ENCODE data around the gene PCBP3. TPM values are rescaled to one million over a fixed set of nuclear protein-coding genes. Genes with fewer than 3 reads are reported as not detected.

The PCBP3 gene
- total RNA-seq, 1 experiment from 2014 or later = not detected

DNA sequence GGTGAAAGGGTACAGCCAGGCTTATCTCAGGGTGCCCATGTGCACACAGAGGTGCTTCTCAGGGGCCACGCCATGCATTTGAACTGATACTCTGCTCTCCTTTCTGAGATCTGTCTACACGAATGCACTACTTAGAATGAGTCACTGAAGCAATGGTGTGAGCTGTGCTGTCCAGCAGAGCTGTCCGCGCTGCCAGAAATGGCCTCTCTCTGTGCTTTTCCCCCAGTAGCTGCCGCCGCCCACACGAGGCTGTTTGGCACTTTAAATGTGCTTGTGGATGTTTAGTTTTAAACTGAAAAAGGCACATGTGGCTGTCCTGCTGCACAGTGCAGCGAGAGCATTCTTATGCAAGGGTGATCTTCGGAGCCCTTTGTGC is 250.9 kb downstream of the PCBP3 start:
- DNase-seq (ENCODE audit: low read depth, low spot score) (no peak), ATAC-seq (no peak)
- Histone ChIP-seq H3K36me3 (ENCODE audit: control insufficient read depth, insufficient read depth, low read length) (no peaks in the 10 kb centered on the region), H3K27ac (ENCODE audit: low read length) (no peak overlapping the region), H3K4me3 (ENCODE audit: low read depth in 2 of 2, low read length in 2 of 2) (no peak overlapping the region), H3K9me3 (ENCODE audit: control insufficient read depth, insufficient read depth, low read depth, low read length) (no peaks in the 10 kb centered on the region), H3K27me3 (ENCODE audit: control insufficient read depth, insufficient read depth, low read length) (no peaks in the 10 kb centered on the region), H3K4me1 (ENCODE audit: control insufficient read depth, insufficient read depth, low read length) (no peaks in the 10 kb centered on the region)
- TF ChIP-seq, protein P1, sequence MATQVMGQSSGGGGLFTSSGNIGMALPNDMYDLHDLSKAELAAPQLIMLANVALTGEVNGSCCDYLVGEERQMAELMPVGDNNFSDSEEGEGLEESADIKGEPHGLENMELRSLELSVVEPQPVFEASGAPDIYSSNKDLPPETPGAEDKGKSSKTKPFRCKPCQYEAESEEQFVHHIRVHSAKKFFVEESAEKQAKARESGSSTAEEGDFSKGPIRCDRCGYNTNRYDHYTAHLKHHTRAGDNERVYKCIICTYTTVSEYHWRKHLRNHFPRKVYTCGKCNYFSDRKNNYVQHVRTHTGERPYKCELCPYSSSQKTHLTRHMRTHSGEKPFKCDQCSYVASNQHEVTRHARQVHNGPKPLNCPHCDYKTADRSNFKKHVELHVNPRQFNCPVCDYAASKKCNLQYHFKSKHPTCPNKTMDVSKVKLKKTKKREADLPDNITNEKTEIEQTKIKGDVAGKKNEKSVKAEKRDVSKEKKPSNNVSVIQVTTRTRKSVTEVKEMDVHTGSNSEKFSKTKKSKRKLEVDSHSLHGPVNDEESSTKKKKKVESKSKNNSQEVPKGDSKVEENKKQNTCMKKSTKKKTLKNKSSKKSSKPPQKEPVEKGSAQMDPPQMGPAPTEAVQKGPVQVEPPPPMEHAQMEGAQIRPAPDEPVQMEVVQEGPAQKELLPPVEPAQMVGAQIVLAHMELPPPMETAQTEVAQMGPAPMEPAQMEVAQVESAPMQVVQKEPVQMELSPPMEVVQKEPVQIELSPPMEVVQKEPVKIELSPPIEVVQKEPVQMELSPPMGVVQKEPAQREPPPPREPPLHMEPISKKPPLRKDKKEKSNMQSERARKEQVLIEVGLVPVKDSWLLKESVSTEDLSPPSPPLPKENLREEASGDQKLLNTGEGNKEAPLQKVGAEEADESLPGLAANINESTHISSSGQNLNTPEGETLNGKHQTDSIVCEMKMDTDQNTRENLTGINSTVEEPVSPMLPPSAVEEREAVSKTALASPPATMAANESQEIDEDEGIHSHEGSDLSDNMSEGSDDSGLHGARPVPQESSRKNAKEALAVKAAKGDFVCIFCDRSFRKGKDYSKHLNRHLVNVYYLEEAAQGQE (IDR thresholded peaks at IDR 0.05; ENCODE audit: insufficient read depth in 1 of 2, low read depth in 2 of 2, low read length in 1 of 2) = no peak
- BruUV-seq (replicated peaks) = no TSS peak
- ChIA-PET CTCF (no interaction called here), POLR2A (no interaction called here)
- intact Hi-C loops (cut with micrococcal nuclease; ENCODE audit: unreplicated experiment) (no loop called here), in situ Hi-C loops (cut with HindIII; ENCODE audit: low pct_unique_long_range_greater_than_20kb, low sequenced_read_pairs) (no loop called here)

DNA sequence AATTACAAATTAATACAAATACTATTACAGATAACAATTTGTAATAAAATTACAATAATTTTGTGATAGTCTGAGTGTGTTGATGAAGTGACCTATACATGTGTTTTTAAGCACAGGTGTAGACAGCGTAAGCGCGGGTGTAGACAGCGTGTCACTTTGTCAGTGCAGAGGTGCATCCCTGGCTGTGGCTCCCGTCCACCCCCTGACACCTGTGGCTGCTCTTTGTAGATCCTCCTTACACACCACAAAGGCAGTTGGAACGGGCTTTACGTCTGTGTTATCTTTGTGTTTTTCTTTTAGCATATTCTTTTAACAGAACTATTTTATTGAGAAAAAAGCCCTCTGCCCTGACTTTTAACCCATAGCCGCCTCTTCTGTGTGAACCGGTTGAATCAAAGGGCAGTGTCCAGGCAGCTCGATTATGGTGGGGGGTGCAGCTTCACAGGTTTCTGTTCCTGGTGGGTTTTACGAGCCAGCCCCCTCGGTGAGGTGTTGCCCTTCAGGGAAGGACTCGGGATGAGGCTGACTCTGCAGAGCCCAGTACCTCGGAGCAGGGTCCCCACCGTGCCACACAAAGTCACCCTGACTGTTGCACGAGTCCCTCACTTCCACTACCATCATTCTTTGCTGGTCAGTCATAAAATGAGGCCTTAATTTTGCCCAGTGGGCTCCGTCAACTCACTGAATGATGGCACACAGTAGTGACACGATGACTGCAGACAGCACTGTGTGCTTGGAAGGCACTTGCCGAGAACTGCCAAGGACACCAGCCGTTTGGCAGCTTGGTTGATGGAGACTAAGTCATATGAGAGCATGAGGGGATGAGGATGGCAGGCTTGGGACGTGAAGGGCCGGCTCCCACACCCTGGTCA is 251.6 kb downstream of the PCBP3 start:
- POLR2A ChIA-PET = no interaction called here
- H3K27ac ChIP-seq (ENCODE audit: low read length) = no peak overlapping the region
- CTCF ChIA-PET = no interaction called here
- in situ Hi-C loops (cut with HindIII; ENCODE audit: low pct_unique_long_range_greater_than_20kb, low sequenced_read_pairs) (no loop called here), intact Hi-C loops (cut with micrococcal nuclease; ENCODE audit: unreplicated experiment) (no loop called here)
- no peak overlapping the region for H3K4me3 ChIP-seq (ENCODE audit: low read depth in 2 of 2, low read length in 2 of 2)
- no TSS peak for BruUV-seq (replicated peaks)
- no peaks in the 10 kb centered on the region for H3K9me3 ChIP-seq (ENCODE audit: control insufficient read depth, insufficient read depth, low read depth, low read length)
- ATAC-seq (no peak), DNase-seq (ENCODE audit: low read depth, low spot score) (no peak)
- TF ChIP-seq, protein P1 (IDR thresholded peaks at IDR 0.05; ENCODE audit: insufficient read depth in 1 of 2, low read depth in 2 of 2, low read length in 1 of 2) = no peak
- TF ChIP-seq, protein P2, sequence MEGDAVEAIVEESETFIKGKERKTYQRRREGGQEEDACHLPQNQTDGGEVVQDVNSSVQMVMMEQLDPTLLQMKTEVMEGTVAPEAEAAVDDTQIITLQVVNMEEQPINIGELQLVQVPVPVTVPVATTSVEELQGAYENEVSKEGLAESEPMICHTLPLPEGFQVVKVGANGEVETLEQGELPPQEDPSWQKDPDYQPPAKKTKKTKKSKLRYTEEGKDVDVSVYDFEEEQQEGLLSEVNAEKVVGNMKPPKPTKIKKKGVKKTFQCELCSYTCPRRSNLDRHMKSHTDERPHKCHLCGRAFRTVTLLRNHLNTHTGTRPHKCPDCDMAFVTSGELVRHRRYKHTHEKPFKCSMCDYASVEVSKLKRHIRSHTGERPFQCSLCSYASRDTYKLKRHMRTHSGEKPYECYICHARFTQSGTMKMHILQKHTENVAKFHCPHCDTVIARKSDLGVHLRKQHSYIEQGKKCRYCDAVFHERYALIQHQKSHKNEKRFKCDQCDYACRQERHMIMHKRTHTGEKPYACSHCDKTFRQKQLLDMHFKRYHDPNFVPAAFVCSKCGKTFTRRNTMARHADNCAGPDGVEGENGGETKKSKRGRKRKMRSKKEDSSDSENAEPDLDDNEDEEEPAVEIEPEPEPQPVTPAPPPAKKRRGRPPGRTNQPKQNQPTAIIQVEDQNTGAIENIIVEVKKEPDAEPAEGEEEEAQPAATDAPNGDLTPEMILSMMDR (IDR thresholded peaks at IDR 0.05) = no peak
- TF ChIP-seq POLR2AphosphoS5 (IDR thresholded peaks at IDR 0.05; ENCODE audit: low read depth, low read length) = no peak
- no peak for TF ChIP-seq TCF7L2 (IDR thresholded peaks at IDR 0.05; ENCODE audit: low read depth, low read length)
- no peaks in the 10 kb centered on the region for H3K27me3 ChIP-seq (ENCODE audit: control insufficient read depth, insufficient read depth, low read length)
- no peaks in the 10 kb centered on the region for H3K36me3 ChIP-seq (ENCODE audit: control insufficient read depth, insufficient read depth, low read length)
- H3K4me1 ChIP-seq (ENCODE audit: control insufficient read depth, insufficient read depth, low read length) = no peaks in the 10 kb centered on the region

All from Panc1 (cell line).